Measurements from ENCODE around the gene AIG1.
"Not testable (repeated sequence)": the region's sequence is repeated elsewhere in the genome, so short reads cannot be mapped to it uniquely, and the experiment has no call there.

AIG1 gene

GRCh38 chr6:143060806-143061596, at the start of gene AIG1:
AIG1 (plus strand) TSS chr6:143060889; CDS start chr6:143060926, 37 bp downstream.
- H3K27ac ChIP-seq = peak within 1 kb of the TSS; percentile 74
- TF ChIP-seq CTCF (IDR thresholded peaks at IDR 0.05; ENCODE audit: low read depth, low read length) = no peak
- H3K4me3 ChIP-seq (ENCODE audit: low read depth, low read length) = peak within 1 kb of the TSS; percentile 86
- no peaks in the 10 kb centered on the region for H3K27me3 ChIP-seq (ENCODE audit: insufficient read depth, low read depth, severe bottlenecking)
- H3K36me3 ChIP-seq = no peaks in the 10 kb centered on the region
- no peaks in the 10 kb centered on the region for H3K9me3 ChIP-seq (ENCODE audit: severe bottlenecking)
- DNase-seq = peak; percentile 75

- Histone ChIP-seq H3K27ac (no peak overlapping the region), H3K4me3 (ENCODE audit: low read depth, low read length) (no peak overlapping the region), H3K27me3 (ENCODE audit: insufficient read depth, low read depth, severe bottlenecking) (no peaks in the 10 kb centered on the region), H3K36me3 (no peaks in the 10 kb centered on the region), H3K9me3 (ENCODE audit: severe bottlenecking) (no peaks in the 10 kb centered on the region)
- TF ChIP-seq CTCF (IDR thresholded peaks at IDR 0.05; ENCODE audit: low read depth, low read length) = no peak
- no peak for DNase-seq
Observed at GRCh38 chr6:143014764-143015163, 45.9 kb upstream of the AIG1 start.

- Histone ChIP-seq H3K36me3 (no peaks in the 10 kb centered on the region), H3K9me3 (ENCODE audit: severe bottlenecking) (no peaks in the 10 kb centered on the region), H3K4me3 (ENCODE audit: low read depth, low read length) (no peak overlapping the region), H3K27me3 (ENCODE audit: insufficient read depth, low read depth, severe bottlenecking) (no peaks in the 10 kb centered on the region), H3K27ac (no peak overlapping the region)
- no peak for DNase-seq
- TF ChIP-seq CTCF (IDR thresholded peaks at IDR 0.05; ENCODE audit: low read depth, low read length) = no peak
Observed at GRCh38 chr6:143015300-143015706, 45.4 kb upstream of the AIG1 start.

- TF ChIP-seq CTCF (IDR thresholded peaks at IDR 0.05; ENCODE audit: low read depth, low read length) = no peak
- no peak overlapping the region for H3K4me3 ChIP-seq (ENCODE audit: low read depth, low read length)
- H3K27me3 ChIP-seq (ENCODE audit: insufficient read depth, low read depth, severe bottlenecking) = no peaks in the 10 kb centered on the region
- no peaks in the 10 kb centered on the region for H3K36me3 ChIP-seq
- H3K9me3 ChIP-seq (ENCODE audit: severe bottlenecking) = no peaks in the 10 kb centered on the region
- H3K27ac ChIP-seq = no peak overlapping the region
- no peak for DNase-seq
Observed at GRCh38 chr6:143018955-143019354, 41.7 kb upstream of the AIG1 start.

GRCh38 chr6:143020862-143021261, 39.8 kb upstream of the AIG1 start:
- not testable (repeated sequence) for H3K27ac ChIP-seq; H3K9me3 ChIP-seq (ENCODE audit: severe bottlenecking); DNase-seq; H3K4me3 ChIP-seq (ENCODE audit: low read depth, low read length); H3K36me3 ChIP-seq; H3K27me3 ChIP-seq (ENCODE audit: insufficient read depth, low read depth, severe bottlenecking)

GRCh38 chr6:143021543-143021942, 39.1 kb upstream of the AIG1 start:
- no peak for DNase-seq

More at GRCh38 chr6:143021543-143021942, 39.1 kb upstream of the AIG1 start:
- TF ChIP-seq CTCF (IDR thresholded peaks at IDR 0.05; ENCODE audit: low read depth, low read length) = no peak
- H3K27ac ChIP-seq = no peak overlapping the region
- H3K27me3 ChIP-seq (ENCODE audit: insufficient read depth, low read depth, severe bottlenecking) = no peaks in the 10 kb centered on the region
- no peaks in the 10 kb centered on the region for H3K9me3 ChIP-seq (ENCODE audit: severe bottlenecking)
- no peaks in the 10 kb centered on the region for H3K36me3 ChIP-seq
- H3K4me3 ChIP-seq (ENCODE audit: low read depth, low read length) = no peak overlapping the region

Measured in WERI-Rb-1 (cell line).